ENCODE measurements around the gene ADA.

ADA gene

GRCh38 chr20:44627364-44628010, 24.0 kb downstream of the ADA start:
- peak; percentile 91 for FAIRE-seq
- no peak for DNase-seq (ENCODE audit: insufficient read length, low spot score)

- no peak for FAIRE-seq
Observed at GRCh38 chr20:44626278-44626677, 25.2 kb downstream of the ADA start.

GRCh38 chr20:44625361-44625760, 26.1 kb downstream of the ADA start:
- FAIRE-seq: no peak

More at GRCh38 chr20:44626278-44626677, 25.2 kb downstream of the ADA start:
- DNase-seq (ENCODE audit: insufficient read length, low spot score): no peak

GRCh38 chr20:44624743-44625271, 26.7 kb downstream of the ADA start:
- FAIRE-seq: peak; percentile 98
- no peak for DNase-seq (ENCODE audit: insufficient read length, low spot score)

More at GRCh38 chr20:44625361-44625760, 26.1 kb downstream of the ADA start:
- DNase-seq (ENCODE audit: insufficient read length, low spot score): no peak

GRCh38 chr20:44624152-44624551, 27.3 kb downstream of the ADA start:
- FAIRE-seq: no peak
- DNase-seq (ENCODE audit: insufficient read length, low spot score): no peak

- DNase-seq (ENCODE audit: insufficient read length, low spot score) (no peak), FAIRE-seq (peak; percentile 33)
Observed at GRCh38 chr20:44622501-44623270, 28.8 kb downstream of the ADA start.

- FAIRE-seq (peak; percentile 77), DNase-seq (ENCODE audit: insufficient read length, low spot score) (no peak)
Observed at GRCh38 chr20:44621939-44622338, 29.6 kb downstream of the ADA start.

GRCh38 chr20:44621325-44621724, 30.2 kb downstream of the ADA start:
- no peak for DNase-seq (ENCODE audit: insufficient read length, low spot score)
- peak; percentile 77 for FAIRE-seq

GRCh38 chr20:44620030-44620429, 31.5 kb downstream of the ADA start:
- FAIRE-seq (no peak), DNase-seq (ENCODE audit: insufficient read length, low spot score) (no peak)

- no peak for DNase-seq (ENCODE audit: insufficient read length, low spot score)
Observed at GRCh38 chr20:44619294-44619693, 32.2 kb downstream of the ADA start.

GRCh38 chr20:44618318-44618731, 33.2 kb downstream of the ADA start:
- no peak for DNase-seq (ENCODE audit: insufficient read length, low spot score)
- FAIRE-seq: no peak

More at GRCh38 chr20:44619294-44619693, 32.2 kb downstream of the ADA start:
- peak; percentile 9 for FAIRE-seq

- DNase-seq (ENCODE audit: insufficient read length, low spot score) (no peak), FAIRE-seq (peak; percentile 20)
Observed at GRCh38 chr20:44616604-44616964, 34.9 kb downstream of the ADA start.

- no peak for DNase-seq (ENCODE audit: insufficient read length, low spot score)
- peak; percentile 52 for FAIRE-seq
Observed at GRCh38 chr20:44615876-44616603, 35.5 kb downstream of the ADA start.

- FAIRE-seq: peak; percentile 16
Observed at GRCh38 chr20:44615169-44615791, 36.2 kb downstream of the ADA start.

GRCh38 chr20:44614525-44614924, 37.0 kb downstream of the ADA start:
- FAIRE-seq (no peak), DNase-seq (ENCODE audit: insufficient read length, low spot score) (no peak)

More at GRCh38 chr20:44615169-44615791, 36.2 kb downstream of the ADA start:
- no peak for DNase-seq (ENCODE audit: insufficient read length, low spot score)

- DNase-seq (ENCODE audit: insufficient read length, low spot score): no peak
- FAIRE-seq: peak; percentile 73
Observed at GRCh38 chr20:44613575-44613974, 37.9 kb downstream of the ADA start.

GRCh38 chr20:44610313-44610962, 41.1 kb downstream of the ADA start:
- no peak for DNase-seq (ENCODE audit: insufficient read length, low spot score)
- no peak for FAIRE-seq

- DNase-seq (ENCODE audit: insufficient read length, low spot score): peak; percentile 100
- peak; percentile 100 for FAIRE-seq
Observed at GRCh38 chr20:44609516-44610312, 41.8 kb downstream of the ADA start.

GRCh38 chr20:44609006-44609515, 42.4 kb downstream of the ADA start:
- DNase-seq (ENCODE audit: insufficient read length, low spot score) (no peak), FAIRE-seq (peak; percentile 51)

All from HTR-8/SVneo (cell line).